HS-5 (cell line): Measurements from ENCODE around the gene PLSCR4.
"Not testable (repeated sequence)": the region's sequence is repeated elsewhere in the genome, so short reads cannot be mapped to it uniquely, and the experiment has no call there.

Source experiments
- DNase-seq: peaks from one replicate; pipeline ENCODE4 v3.0.0-alpha.2; 2012; ENCODE audit warnings: low read depth

Gene PLSCR4

DNA sequence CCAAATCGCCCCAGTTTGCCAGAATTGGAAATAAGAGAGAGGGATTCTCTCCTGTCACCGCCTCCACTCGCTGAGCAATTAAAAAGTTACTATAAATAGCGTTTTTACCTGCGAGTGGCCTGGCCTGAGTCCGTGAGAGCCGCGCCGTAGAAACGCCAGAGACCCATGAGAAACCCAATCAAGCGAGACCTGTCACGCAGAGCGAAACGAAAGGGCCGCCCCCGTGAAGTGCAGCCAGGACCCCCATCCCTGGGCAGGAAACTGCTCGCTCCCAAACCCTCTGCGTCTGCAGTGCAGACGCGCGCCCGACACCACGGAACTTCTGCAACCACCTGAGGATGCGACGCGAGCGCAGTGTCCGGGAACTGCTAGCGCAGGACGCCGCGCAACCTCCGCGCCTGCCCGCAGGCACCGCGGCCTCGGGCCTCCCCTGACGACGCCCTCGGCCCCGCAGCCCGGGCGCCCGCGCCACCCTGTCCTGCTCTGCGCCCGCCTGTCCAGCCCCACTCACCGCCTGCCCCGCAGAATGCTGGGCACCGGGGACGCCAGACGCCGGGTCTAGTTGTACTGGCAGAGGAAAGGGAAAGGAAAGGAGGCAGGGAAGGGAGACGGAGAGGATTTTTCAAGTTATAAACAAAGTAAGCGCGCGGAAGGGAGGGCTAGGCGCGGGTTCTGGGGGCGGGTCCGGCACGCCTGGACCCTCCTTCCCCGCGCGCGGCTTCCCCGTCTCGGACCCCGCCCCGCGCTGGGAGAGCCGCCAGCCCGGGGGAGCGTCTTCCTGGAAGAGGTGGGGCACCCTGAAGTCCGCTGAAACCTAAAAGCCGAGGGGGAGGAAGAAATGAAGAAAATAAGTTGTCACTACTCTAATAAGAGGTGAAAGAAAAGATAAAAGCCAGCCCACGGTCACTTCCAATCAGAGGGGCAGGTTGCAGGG lies at the start of gene PLSCR4:
PLSCR4 (minus strand) TSS at position 657 of the 934 bp plus-strand sequence. CDS start 29,034 bp downstream, outside the sequence.
- peak; percentile 34 for DNase-seq

- DNase-seq, result not testable (repeated sequence)
Measured at GRCh38 chr3:146293401-146293800, 42.5 kb upstream of the PLSCR4 start.

DNA sequence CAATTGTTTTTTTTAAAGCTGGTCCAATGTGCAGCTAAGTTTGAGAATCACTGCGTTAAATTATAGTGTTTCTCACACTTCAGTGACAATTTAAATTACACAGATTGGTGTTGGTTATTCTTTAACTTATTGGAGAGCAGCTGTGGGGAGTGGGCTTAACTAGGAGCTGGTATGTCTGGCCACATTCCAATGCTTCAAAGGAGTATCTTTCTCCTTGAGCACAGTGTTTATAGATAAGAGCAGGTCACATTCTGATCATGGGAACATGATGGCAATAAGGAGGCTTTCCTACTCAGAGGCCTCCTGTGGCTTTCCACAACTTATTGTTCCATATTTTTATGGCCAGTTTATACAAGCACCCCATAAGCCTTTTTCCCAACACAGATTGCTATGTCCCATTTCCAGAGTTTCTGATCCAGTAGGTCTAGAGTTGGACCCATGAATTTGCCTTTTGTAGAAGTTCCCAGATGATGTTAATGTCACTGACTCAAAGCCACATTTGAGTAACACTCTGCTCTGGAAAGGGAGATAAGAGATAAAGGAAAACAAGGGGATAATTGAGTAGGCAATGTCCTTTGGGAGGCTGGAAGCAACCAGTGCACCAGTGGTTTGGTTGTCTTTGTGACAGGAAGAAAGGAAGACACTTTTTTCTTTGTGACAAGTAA lies 33.0 kb upstream of the PLSCR4 start:
- DNase-seq, result no peak

GRCh38 chr3:146280864-146281263 lies 30.0 kb upstream of the PLSCR4 start:
- DNase-seq, result no peak

DNA sequence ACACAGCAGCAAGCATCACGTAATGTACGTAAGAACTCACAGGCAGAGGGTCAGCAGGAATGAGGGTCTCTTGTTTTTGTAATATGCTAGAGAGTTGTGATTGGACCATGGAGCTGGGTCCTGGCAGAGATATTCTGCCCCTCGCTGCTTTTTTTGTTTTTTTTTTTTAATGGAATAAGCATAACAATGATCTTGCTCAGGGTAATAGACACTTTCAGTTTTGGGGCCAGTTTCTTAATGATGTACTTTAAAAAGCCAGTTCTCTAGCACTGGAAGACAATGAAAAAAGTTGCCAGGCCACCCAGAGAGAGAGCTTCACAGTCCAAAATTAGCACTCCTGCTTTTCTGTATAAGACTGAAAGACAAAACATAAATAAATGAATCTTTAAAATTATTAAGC lies 29.0 kb upstream of the PLSCR4 start:
- DNase-seq, result no peak

- no peak for DNase-seq
Measured at GRCh38 chr3:146279013-146279412, 28.1 kb upstream of the PLSCR4 start.

DNA sequence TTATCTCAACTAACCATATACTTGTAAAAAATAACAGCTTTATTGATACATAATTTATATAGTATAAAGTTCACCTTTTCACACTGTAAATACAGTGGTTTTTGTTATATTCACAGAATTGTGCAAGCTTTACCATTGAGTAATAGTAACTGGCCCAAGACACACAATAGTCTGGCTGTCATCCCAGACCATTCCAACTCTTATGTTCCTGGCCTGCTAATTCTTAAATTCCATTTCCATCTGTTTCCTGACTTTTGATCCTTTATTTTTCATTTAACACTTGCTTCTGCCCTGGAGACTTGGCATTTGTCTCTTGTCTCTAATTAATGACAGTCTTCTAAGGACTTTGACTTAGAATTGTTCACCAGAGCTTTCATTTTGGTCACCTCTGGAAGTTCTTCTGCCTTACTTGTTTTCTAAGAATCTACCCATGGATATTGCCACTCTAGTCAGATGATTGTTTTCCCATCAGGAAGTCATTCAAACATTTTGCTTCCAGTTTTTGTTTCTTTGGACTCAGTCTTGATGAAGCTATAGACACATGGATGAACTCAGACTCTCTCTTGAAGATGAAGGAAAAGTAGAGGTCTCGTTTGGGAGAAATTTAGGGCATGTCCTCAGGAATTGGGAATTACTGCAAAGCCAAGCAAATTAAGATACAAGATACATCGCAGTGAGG lies 27.2 kb upstream of the PLSCR4 start:
- DNase-seq, result peak; percentile 80

GRCh38 chr3:146275476-146275875 lies 24.6 kb upstream of the PLSCR4 start:
- no peak for DNase-seq

- peak; percentile 74 for DNase-seq
Measured at GRCh38 chr3:146274833-146275232, 23.9 kb upstream of the PLSCR4 start.

DNA sequence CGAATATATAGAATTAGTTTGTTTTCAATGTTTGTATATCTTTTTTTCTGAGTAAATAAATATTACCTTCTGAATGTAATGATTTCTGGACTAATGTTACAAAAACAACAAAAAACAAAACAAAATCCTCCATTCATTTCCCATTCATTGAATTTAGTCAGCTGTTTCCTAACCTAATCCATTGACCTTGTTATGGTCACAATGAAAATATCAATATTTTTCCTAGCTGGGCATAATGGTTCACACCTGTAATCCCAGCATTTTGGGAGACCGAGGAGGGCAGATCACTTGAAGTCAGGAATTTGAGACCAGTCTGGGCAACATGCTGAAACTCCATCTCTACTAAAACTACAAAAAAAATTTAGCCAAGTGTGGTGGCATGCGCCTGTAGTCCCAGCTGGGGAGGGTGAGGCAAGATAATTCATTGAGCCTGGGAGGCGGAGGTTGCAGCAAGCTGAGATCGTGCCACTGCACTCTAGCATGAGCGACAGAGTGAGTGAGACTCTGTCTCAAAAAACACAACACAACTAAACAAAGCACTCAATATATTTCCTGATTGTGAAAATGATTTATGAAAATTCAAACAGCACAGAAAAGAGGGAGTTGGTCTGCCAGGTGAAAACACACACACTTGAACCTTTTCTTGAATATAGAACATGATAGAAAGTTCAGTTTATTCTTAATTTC lies 23.0 kb upstream of the PLSCR4 start:
- DNase-seq, result no peak

DNA sequence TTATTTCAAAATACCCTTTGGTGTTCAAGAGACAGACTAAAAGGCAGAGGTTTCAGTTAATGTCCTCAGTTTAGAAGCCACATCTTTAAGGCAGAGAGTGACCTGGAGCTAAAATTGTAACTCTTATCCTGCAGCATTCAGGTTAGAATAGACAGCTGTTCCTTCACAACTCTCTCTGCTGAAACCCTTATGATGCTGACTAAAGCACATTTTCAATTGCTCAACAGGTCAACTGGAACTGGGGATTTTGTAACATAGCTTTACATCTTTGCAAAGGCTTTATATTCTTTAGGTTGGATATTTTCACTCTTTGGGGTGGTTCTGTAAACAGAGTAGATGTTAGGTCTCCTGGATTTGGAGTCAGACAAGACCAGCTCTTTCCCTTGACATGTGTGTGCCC lies 20.3 kb upstream of the PLSCR4 start:
- no peak for DNase-seq

GRCh38 chr3:146269271-146269670 lies 18.4 kb upstream of the PLSCR4 start:
- DNase-seq, result no peak

DNA sequence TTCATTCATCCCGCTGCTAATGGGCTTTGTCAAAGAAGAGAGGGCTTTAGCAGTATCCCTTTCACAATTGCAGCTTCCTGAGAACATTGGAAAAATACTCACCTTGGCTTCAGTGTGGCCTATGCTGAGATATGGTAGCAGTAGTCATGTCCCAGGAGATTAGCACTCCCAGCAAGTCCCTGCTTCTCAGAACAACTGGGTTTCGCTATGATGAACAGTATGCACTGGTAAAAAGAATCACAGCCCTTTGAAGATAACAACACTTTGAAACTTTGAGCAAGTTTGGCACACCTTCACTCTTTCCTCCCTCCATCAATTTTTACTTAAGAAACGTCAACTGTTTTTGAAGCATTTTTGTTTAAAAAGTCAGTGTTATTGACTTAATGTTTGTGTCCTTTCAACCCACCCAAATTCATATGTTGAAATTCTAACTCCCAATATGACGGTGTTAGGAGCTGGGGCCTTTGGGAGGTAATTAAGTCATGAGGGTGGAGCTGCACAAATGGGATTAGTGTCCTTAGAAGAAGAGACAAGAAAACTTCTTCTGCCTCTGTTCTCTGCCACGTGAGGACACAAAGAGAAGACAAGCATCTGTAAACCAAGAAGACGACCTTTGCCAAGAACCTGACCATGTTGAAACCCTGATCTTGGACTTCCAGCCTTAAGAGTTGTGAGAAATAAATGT lies 17.8 kb upstream of the PLSCR4 start:
- no peak for DNase-seq

DNA sequence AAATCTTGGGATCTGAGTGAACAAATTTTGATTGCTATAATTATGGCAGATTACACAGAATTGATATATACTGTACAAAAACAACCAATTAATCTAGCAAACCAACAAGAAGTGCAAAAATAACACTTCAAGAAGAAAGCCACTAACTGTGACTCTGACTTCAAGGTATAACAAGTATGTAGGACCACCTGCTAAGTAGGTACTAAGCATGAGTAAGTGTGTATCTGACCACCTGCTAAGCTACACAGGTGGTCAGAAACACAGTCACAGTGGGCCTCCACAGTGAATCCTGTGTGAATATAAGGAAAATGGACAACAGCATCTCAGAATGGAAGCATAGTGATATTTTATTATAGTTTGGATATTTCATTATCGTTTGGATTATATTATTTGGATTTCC lies 14.8 kb upstream of the PLSCR4 start:
- no peak for DNase-seq

- DNase-seq, result no peak
Measured at GRCh38 chr3:146262371-146263110, 11.6 kb upstream of the PLSCR4 start.

DNA sequence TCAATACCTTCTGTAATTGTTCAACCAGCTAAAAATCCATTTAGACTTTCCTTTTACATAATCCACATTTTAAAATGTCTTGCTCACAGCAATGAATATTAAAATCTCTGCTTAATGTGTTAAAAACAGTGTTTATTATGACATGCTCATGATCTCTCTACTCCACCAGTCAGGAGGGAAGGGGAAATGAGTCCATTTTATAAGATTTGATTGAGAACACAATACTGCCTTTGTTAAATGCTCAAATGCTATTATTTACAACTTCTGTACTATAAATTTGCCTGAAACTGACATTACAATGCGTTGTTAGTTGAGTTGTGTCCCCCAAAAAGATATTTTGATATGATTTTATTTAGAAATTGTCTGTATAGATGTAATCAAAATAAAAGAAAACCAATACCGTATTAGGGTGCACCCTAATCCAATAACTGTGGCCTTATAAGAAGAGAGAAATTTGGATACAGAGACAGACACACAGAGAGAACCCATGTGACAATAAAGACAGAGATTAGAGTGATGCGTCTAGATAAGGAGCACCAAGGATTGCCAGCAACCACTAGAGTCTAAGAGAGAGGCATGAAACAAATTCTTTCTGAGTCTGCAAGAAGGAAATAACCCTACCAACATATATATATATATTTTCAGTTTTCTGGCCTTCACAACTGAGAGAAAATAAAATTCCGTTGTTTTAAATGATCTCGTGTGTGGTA lies 9.1 kb upstream of the PLSCR4 start:
- DNase-seq, result no peak

- no peak for DNase-seq
Measured at GRCh38 chr3:146256851-146257486, 6.1 kb upstream of the PLSCR4 start.

GRCh38 chr3:146252445-146252844 lies 1.5 kb upstream of the PLSCR4 start:
- DNase-seq, result not testable (repeated sequence)

DNA sequence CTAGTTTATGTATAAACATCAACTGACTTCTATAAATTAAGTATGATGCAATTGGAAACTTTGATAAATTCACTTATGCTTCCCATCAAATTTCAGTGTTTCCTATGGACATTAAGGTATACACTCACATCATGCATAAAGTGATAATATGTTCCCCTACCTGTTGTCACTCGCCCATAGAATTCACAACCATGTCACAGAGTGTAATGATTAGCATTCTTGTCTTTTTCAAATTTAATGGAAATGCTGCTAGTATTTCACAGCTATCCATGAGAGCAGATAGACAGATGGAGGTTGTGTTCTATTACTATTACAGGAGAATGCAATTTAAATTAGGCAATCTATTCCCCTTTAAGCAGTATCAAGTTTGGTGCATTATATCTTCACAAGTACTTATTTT lies 984 bp downstream of the PLSCR4 start:
- DNase-seq, result no peak

DNA sequence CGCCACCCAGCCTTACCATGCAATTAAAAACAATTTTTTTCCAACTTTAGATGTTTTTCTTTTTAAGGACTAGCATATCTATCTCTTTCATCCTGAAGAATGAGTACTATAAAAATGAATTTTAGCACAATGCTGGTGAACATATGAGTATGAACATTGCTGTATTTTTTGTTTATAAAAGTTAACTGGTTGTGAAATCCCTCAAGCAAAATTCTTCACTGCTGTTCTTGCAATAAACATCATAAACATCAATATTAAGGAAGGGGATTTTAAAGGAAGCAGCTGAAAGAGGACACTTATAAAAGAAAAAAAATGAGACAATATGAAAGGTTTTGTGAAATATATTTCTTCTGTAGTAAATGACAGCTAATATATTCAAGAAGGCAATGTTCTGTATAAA lies 3.0 kb downstream of the PLSCR4 start:
- DNase-seq, result no peak
